Testis (tissue), 2 donors: ENCODE data around the gene GLG1.

Source experiments
- POLR2A ChIP-seq: fragments of 450-650 bp; IDR thresholded peaks from one replicate; pipeline ENCODE4 v1.6.1; 2017; ENCODE audit warnings: antibody characterized with exemption, mild to moderate bottlenecking, moderate library complexity
- TF ChIP-seq, protein P1 (sequence below), 3 experiments: fragments of 450-650 bp in 2 of 3; fragments of 200-600 bp in 1 of 3; sonication (generic) in 1 of 3; IDR thresholded peaks; one replicate each; pipeline ENCODE4 v1.5.1; 2016 to 2019; ENCODE audit warnings: antibody characterized with exemption in 3 of 3, mild to moderate bottlenecking in 2 of 3, moderate library complexity in 1 of 3

DNA sequence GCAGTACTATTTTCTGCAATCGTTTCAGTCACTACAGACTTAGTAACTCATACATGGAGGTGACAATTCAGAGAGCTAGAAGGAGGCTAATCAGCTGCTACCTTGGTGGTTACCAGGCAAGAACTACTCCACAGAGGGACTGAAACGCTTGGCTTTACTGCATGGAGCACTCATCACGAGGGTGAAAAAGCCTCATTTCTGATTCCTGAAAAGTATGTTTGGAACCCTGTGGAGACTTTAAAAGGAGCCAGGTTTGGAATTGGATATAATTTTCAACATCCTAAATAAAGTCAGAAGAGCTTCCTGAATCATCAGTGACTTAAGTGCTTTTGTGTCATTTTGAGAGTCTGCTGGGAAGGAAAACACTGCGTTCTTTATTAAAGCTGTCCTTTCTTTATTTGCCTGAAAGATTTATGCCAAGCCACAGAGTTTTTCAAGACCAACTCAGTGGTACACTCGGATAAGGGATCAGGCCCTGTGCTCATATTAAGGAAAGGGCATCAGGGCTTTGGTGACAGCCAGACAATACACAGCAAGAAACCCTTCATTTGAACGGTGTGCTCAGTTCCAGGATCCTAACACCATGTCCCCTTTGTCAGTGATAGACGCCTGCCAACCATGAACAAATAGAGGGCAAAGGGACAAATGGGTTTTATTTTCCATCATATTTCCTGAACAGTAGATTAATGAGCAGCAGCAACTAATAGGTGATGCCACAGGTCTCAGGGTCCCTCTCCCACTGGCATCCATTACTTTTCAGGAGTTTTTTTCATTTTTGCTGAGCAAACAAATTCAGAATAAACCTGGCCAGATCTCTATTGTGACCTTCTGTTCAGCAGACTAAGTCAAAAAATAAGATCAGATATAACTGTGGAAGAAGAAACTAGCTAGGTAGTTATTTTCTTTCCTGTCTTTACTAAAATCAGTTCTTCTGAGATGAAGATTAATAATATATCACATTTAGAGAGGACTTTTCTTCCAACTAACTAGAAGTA, 105.1 kb downstream of the GLG1 start:
- no peak for TF ChIP-seq POLR2A
- TF ChIP-seq, protein P1, sequence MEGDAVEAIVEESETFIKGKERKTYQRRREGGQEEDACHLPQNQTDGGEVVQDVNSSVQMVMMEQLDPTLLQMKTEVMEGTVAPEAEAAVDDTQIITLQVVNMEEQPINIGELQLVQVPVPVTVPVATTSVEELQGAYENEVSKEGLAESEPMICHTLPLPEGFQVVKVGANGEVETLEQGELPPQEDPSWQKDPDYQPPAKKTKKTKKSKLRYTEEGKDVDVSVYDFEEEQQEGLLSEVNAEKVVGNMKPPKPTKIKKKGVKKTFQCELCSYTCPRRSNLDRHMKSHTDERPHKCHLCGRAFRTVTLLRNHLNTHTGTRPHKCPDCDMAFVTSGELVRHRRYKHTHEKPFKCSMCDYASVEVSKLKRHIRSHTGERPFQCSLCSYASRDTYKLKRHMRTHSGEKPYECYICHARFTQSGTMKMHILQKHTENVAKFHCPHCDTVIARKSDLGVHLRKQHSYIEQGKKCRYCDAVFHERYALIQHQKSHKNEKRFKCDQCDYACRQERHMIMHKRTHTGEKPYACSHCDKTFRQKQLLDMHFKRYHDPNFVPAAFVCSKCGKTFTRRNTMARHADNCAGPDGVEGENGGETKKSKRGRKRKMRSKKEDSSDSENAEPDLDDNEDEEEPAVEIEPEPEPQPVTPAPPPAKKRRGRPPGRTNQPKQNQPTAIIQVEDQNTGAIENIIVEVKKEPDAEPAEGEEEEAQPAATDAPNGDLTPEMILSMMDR (IDR thresholded peaks at IDR 0.05): no peak
